ENCODE results near the gene TYMP.

Gene TYMP

DNA sequence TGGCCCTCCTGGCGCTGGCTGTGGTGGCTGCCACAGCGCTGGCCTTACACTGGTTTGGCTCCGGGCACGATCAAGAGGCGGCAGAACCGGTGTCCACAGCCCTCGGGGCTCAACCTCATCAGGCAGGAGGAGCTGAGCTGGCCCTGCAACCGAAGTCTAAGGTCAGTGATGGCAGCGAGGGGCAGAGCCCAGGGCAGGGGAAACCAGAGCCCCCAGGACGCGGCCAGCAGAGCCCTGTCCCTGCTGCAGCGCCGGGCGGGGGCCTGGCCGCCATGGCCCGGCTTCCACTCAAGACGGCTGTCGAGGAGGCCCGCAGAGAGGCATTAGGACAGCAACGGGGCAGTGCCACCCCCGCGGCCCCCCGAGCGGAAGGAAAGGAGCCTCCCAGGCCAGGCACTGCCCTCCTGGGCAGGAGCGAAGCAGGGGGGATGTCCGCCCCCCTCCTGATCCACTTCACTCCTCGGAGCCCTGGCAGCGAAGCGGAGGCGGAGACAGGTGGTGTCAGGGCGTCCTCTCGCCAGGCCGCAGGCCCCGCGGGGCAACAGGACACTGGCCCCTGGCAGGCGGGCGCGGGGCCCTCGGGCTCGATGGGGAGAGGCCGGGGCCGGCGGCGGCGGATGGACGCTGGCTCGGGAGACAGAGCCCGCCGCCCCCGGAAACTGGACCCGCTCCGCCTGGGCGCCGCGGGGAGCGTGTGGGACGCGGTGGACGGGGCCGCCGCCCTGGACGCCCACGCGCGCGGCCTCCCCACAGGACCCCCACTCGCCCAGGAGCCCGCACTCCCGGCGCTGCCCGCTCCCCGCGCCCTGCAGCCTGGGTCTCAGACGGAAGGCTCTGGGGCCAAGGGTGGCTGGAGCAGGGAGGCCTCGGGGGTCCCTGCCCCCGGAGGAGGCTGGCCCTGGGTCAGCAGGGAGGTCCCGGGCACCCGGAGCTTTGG is 16.8 kb upstream of the TYMP start:
- TF ChIP-seq ESRRG (CRISPR knock-in tag; IDR thresholded peaks at IDR 0.05): no peak
- TF ChIP-seq, protein P1, sequence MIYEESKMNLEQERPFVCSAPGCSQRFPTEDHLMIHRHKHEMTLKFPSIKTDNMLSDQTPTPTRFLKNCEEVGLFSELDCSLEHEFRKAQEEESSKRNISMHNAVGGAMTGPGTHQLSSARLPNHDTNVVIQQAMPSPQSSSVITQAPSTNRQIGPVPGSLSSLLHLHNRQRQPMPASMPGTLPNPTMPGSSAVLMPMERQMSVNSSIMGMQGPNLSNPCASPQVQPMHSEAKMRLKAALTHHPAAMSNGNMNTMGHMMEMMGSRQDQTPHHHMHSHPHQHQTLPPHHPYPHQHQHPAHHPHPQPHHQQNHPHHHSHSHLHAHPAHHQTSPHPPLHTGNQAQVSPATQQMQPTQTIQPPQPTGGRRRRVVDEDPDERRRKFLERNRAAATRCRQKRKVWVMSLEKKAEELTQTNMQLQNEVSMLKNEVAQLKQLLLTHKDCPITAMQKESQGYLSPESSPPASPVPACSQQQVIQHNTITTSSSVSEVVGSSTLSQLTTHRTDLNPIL (CRISPR knock-in tag; IDR thresholded peaks at IDR 0.05; ENCODE audit: low read depth): no peak
- TF ChIP-seq ZC3H10 (CRISPR knock-in tag; IDR thresholded peaks at IDR 0.05): no peak
- no peak for ATAC-seq

DNA sequence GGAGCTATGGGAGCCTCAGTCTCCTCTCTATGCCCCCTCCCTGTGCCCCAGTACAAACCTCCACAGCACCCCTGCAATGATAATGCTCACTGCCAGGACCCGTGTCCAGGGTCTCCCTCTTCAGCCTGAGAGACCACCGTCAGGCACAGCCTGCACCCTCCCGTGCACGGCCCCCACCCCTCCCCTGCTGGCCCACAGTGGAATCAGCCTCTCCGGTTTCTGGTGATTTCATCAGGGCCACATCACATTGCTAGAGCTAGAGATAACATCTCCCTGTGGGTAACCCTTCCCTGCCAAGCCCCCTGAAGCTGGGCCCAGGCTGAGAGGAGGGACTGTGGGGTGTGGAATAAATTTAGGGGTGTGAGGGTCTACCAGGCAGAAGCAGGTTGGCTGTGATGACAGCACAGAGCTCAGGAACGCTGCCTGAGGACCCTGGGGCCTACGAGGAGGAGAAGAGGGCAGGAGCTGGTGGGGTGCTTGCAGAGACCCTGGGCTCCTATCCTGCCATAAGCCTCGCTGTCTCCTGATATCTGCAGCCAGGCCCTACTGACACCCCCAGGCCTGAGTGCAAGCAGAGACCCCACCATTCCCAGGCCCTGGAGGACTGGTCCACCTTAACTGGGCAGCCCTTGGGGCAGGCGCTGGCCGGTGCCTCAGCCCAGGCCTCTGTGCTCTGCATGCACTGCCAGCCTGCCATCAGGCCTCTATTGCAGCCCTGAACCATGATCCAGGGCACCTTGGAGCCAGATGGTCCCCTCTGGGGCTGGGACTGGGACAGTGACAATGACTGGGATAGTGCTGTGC is 15.9 kb upstream of the TYMP start, which contains the start of gene KLHDC7B:
TSS of gene KLHDC7B (plus strand) at position 378 of the 804 bp plus-strand sequence. CDS start at position 723, 345 bp downstream.
- no peak for TF ChIP-seq ZNF565 (CRISPR knock-in tag; conservative IDR thresholded peaks at IDR 0.05; ENCODE audit: low read depth)
- TF ChIP-seq ISL1 (CRISPR knock-in tag; IDR thresholded peaks at IDR 0.05): no peak
- no peak for TF ChIP-seq OSR1 (CRISPR knock-in tag; IDR thresholded peaks at IDR 0.05)
- TF ChIP-seq, protein P2, sequence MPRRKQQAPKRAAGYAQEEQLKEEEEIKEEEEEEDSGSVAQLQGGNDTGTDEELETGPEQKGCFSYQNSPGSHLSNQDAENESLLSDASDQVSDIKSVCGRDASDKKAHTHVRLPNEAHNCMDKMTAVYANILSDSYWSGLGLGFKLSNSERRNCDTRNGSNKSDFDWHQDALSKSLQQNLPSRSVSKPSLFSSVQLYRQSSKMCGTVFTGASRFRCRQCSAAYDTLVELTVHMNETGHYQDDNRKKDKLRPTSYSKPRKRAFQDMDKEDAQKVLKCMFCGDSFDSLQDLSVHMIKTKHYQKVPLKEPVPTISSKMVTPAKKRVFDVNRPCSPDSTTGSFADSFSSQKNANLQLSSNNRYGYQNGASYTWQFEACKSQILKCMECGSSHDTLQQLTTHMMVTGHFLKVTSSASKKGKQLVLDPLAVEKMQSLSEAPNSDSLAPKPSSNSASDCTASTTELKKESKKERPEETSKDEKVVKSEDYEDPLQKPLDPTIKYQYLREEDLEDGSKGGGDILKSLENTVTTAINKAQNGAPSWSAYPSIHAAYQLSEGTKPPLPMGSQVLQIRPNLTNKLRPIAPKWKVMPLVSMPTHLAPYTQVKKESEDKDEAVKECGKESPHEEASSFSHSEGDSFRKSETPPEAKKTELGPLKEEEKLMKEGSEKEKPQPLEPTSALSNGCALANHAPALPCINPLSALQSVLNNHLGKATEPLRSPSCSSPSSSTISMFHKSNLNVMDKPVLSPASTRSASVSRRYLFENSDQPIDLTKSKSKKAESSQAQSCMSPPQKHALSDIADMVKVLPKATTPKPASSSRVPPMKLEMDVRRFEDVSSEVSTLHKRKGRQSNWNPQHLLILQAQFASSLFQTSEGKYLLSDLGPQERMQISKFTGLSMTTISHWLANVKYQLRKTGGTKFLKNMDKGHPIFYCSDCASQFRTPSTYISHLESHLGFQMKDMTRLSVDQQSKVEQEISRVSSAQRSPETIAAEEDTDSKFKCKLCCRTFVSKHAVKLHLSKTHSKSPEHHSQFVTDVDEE (CRISPR knock-in tag; IDR thresholded peaks at IDR 0.05): no peak
- no peak for TF ChIP-seq ZNF8 (CRISPR knock-in tag; IDR thresholded peaks at IDR 0.05)
- TF ChIP-seq, protein P3, sequence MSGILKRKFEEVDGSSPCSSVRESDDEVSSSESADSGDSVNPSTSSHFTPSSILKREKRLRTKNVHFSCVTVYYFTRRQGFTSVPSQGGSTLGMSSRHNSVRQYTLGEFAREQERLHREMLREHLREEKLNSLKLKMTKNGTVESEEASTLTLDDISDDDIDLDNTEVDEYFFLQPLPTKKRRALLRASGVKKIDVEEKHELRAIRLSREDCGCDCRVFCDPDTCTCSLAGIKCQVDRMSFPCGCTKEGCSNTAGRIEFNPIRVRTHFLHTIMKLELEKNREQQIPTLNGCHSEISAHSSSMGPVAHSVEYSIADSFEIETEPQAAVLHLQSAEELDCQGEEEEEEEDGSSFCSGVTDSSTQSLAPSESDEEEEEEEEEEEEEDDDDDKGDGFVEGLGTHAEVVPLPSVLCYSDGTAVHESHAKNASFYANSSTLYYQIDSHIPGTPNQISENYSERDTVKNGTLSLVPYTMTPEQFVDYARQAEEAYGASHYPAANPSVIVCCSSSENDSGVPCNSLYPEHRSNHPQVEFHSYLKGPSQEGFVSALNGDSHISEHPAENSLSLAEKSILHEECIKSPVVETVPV (CRISPR knock-in tag; IDR thresholded peaks at IDR 0.05): no peak
- TF ChIP-seq ZFP3 (CRISPR knock-in tag; IDR thresholded peaks at IDR 0.05): no peak
- TF ChIP-seq, protein P1 (CRISPR knock-in tag; IDR thresholded peaks at IDR 0.05; ENCODE audit: low read depth): no peak
- TF ChIP-seq ZFP30 (CRISPR knock-in tag; IDR thresholded peaks at IDR 0.05): no peak
- TF ChIP-seq, protein P4, sequence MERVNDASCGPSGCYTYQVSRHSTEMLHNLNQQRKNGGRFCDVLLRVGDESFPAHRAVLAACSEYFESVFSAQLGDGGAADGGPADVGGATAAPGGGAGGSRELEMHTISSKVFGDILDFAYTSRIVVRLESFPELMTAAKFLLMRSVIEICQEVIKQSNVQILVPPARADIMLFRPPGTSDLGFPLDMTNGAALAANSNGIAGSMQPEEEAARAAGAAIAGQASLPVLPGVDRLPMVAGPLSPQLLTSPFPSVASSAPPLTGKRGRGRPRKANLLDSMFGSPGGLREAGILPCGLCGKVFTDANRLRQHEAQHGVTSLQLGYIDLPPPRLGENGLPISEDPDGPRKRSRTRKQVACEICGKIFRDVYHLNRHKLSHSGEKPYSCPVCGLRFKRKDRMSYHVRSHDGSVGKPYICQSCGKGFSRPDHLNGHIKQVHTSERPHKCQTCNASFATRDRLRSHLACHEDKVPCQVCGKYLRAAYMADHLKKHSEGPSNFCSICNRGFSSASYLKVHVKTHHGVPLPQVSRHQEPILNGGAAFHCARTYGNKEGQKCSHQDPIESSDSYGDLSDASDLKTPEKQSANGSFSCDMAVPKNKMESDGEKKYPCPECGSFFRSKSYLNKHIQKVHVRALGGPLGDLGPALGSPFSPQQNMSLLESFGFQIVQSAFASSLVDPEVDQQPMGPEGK (CRISPR knock-in tag; IDR thresholded peaks at IDR 0.05; ENCODE audit: borderline replicate concordance): no peak
- TF ChIP-seq TOX (CRISPR knock-in tag; IDR thresholded peaks at IDR 0.05; ENCODE audit: borderline replicate concordance): no peak
- no peak for TF ChIP-seq TCF4 (CRISPR knock-in tag; IDR thresholded peaks at IDR 0.05; ENCODE audit: borderline replicate concordance)
- no peak for TF ChIP-seq RARB (CRISPR knock-in tag; IDR thresholded peaks at IDR 0.05)
- peak; percentile 47 for ATAC-seq

DNA sequence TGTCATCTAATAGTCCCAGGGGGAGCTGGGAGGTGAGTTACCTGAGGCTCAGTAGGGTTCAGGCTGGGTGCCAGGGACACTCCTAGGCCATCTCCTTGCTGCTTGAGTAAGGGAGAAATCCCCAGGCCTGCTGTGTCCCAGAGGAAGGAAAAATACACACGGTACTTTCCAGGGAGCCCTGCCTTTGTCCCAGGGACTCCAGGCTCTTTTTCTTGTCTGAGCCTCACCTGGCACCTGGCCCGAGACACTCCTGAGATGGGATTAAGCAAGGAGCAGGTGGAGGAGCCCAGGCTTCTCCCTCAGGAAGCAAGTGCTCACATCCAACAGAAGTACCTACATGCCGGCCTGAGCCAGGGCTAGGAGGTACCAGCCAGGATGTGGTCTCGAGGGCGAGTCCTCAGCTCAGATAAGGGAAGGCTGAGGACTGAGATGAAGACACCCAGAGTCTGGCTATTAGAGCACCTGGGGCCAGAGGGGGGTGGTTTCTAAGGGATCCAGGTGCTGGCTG is 15.0 kb upstream of the TYMP start:
- ATAC-seq: no peak
- no peak for TF ChIP-seq PPARA (CRISPR knock-in tag; IDR thresholded peaks at IDR 0.05; ENCODE audit: borderline replicate concordance)
- TF ChIP-seq BACH2 (CRISPR knock-in tag; IDR thresholded peaks at IDR 0.05; ENCODE audit: borderline replicate concordance): no peak
- TF ChIP-seq TCF4 (CRISPR knock-in tag; IDR thresholded peaks at IDR 0.05; ENCODE audit: borderline replicate concordance): no peak
- TF ChIP-seq, protein P4 (CRISPR knock-in tag; IDR thresholded peaks at IDR 0.05; ENCODE audit: borderline replicate concordance): no peak
- TF ChIP-seq ZFP30 (CRISPR knock-in tag; IDR thresholded peaks at IDR 0.05): no peak
- TF ChIP-seq, protein P1 (CRISPR knock-in tag; IDR thresholded peaks at IDR 0.05; ENCODE audit: low read depth): no peak
- no peak for TF ChIP-seq GLIS3 (CRISPR knock-in tag; IDR thresholded peaks at IDR 0.05)
- TF ChIP-seq CSDC2 (CRISPR knock-in tag; IDR thresholded peaks at IDR 0.05): no peak
- TF ChIP-seq SNAI2 (CRISPR knock-in tag; IDR thresholded peaks at IDR 0.05): no peak
- no peak for TF ChIP-seq ZFP3 (CRISPR knock-in tag; IDR thresholded peaks at IDR 0.05)
- TF ChIP-seq ESRRG (CRISPR knock-in tag; IDR thresholded peaks at IDR 0.05): no peak
- TF ChIP-seq, protein P3 (CRISPR knock-in tag; IDR thresholded peaks at IDR 0.05): no peak
- TF ChIP-seq RARB (CRISPR knock-in tag; IDR thresholded peaks at IDR 0.05): no peak
